Measurements from ENCODE around the gene MARS1.

DNA sequence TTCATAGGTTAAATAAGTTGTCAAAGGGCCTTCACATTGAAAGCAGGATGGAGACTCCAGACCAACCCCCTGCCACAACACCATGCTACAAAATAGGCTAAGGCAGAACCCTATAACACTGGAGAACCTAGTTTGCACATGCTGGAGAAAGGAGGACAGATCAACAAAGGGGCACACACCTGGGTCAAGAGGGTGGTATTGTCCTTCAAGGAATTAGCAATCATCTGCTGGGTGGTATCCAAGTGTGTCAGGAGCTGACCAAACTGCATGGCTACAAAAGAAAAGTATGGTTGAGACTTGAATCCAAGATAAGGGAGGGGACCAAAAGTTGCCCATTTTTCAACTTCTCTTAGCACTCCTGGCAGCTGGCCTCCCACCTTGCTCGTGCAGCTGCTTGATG lies 44.0 kb downstream of the MARS1 start:
- TF ChIP-seq CTCF (IDR thresholded peaks at IDR 0.05), result no peak
- no peak for TF ChIP-seq REST (IDR thresholded peaks at IDR 0.05; ENCODE audit: insufficient read depth in 1 of 2, low read depth in 2 of 2, low read length in 1 of 2)
- no peak for TF ChIP-seq POLR2AphosphoS5 (IDR thresholded peaks at IDR 0.05; ENCODE audit: low read depth, low read length)
- TF ChIP-seq SIN3A (IDR thresholded peaks at IDR 0.05; ENCODE audit: borderline replicate concordance, insufficient read depth, low read depth, low read length), result no peak
- TF ChIP-seq TCF7L2 (IDR thresholded peaks at IDR 0.05; ENCODE audit: low read depth, low read length), result no peak
